Measurements from ENCODE around the gene MUC5B.

MUC5B gene

DNA sequence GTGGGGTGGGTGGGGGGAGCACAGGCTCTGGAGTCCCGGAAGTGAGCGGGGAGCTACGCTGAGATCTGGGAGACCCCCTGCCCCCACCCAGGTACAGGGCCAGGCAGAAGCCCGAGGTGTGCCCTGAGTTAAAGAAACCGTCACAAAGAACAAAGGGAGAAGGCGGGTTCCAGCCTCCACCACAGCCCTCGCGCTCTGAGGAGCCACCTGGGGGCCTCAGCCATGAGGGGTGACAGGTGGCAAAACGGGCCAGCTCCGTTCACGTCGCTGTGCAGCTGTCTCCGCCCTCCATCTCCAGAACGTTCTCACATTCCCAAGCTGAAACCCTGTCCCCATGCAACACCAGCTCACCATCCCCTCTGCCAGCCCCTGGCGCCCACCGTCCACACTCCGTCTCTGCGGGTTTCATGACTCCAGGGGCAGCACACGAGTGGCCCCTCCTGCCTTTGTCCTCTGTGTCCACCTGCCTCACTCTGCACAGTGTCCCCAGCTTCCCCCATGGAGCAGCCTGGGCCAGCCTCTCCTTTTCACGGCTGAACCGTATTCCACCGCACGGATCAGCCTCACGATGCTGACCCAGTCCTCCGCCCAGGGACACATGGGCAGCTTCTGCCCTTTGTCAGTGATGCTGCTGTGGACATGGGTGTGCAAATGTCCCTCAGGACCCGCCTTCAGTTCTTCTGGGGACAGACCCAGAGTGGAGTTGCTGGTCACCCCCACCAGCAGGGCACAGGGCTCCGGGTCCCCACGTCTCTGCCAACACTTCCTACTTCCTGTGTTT is 1.7 kb upstream of the MUC5B start:
- no peak for DNase-seq

DNA sequence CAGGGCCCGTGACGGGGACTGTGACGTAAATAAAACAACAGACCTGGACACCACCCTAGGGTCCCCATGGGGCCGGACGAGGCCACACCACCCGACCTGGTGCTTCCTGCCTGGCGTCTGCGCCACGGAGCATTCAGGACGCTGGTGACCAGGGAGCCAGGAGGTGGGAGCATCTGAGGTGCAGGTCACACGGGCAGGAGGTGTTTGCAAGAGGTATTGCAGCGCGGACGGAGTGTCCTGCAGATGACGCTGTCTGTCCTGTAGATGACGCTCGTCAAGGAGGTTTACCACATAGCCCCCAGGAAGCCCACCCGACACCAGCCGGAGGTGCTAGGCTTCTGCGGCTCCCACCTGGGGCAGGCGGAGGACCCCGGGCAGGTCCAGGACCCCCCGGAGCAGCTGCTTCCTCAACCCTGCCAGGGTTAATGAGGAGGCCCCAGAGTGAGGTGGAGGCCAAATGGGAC is 986 bp upstream of the MUC5B start:
- DNase-seq: no peak

DNA sequence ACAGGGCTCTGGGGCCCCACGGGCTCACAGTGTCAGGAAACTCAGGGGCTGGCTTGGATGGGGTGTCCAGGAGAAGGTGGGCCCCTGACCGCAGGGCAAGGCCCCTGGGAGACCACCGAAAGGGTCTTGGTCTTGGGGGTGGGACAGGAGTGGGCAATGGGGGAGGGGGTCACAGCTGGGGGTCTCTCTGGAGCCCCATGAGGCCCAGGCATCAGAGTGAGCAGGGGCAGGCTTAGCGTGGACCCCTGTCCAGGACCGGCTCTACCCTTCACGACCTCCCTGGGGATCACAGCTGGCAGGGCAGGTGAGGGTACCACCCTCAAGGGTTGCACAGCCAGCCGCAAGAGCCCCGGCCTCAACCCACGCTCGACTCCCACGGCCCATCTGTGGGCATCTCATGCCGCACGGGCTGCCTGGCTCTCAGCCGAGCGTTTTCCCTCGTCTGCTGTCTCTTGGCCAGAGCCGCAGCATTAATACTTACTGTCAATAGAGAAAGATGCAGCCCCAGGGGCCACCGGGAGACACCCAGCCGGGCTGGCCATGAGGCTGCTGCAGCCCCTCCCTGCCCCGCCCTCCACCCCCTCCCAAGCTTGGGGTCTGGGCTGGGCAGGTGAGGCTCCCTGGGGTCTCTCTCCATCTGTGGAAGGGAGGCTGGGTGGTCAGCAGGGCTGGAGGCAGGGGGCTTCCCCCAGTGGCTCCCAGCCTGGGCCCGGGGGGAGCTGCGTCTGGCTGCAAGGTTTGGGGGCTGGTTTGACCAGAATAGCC is 662 bp downstream of the MUC5B start:
- no peak for DNase-seq

DNA sequence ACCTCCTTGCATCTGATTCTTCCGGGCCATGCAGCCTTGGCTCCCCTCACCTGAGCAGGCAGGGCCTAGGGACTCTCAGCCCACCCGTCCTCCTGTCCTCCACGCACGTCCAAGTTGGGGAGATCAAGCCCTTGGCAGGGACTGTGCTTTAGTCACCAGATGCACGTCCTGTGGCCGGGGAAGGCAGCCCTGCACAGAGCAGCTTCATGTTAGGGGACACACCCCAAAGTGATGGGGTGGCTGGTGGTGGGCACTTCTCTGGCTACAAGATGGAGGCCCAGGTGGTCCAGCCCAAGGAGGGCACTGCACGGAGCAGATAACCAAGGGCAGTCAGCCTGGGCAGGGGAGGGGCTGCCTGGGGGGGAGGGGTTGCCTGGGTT is 1.2 kb downstream of the MUC5B start:
- DNase-seq: no peak

DNA sequence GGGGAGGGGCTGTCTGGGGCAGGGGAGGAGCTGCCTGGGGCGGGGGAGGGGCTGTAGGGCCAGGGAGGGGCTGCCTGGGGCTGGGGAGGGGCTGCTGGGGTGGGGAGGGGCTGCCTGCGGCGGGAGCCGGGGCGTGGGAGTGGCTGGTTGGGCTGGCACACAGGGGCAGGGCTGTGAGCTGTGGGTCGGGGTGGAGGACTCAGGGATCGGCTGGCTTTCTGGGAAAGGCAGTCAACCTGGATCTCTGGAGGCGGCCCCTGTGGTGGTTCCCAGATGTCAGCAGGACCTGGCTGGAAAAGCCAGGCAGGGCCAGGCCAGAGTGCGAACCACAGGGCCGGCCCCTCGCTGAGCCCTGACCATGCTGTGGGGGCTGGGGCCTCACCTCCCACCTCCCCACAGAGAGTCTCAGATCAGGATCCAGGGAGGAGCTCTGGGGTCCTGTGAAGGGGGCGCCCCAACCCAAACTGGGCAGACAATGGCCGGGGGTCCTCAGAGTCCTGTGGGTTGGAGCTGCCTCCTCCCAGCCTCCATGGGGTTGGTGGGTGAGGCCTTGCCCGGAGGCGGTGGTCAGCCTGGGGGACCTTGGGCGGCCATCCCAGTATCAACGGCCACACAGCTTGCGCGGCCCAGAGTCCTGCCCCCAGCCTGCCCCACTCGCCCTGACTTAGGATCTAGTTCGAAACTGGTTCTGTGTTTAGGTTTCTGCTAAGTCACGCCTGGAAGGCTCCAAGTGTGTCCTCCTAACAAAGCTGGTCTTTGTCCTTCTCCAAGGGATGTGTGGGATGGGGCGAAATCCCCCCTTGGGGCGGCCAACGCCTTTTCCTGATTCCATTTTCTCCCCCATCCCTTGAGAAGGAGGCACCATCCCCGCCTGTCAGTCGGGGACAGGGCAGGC is 1.9 kb downstream of the MUC5B start:
- no peak for DNase-seq

DNA sequence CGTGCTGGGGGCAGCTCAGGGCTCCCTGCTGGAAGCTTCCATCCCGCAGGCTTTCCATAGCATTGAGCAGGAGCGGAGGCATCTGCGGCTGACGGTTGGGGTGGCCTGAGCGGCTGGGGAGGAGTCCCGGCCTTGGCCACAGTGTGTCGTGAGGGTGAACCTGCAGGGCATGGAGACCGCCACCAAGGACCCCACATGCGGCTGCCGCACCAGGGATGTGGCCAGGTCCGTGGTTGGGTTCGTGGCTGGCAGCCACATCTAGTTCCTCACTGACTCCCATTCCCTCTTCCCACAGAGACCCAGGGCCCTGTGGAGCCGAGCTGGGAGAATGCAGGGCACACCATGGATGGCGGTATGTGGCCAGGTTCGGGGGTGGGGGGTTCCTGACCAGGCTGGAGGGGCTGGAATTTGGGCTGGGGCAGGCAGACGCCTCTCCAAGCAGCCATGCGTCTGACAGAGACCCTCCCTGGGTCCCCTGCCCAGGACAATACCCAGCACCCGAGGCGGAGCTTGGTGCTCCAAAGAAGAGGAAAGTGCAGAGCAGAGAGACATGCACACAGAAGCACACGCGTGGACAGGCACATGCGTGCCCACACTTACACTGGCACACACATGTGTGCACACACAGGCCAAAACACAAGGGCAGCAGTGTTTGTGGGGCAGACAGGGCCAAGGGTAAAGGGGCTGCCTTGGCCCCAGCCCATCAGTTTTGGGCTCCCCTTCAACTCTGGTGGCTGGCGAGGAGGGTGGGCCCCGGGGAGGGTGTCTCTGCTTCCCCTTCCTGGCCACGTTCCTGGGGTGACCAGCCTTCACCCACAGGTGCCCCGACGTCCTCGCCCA is 2.7 kb downstream of the MUC5B start:
- no peak for DNase-seq

DNA sequence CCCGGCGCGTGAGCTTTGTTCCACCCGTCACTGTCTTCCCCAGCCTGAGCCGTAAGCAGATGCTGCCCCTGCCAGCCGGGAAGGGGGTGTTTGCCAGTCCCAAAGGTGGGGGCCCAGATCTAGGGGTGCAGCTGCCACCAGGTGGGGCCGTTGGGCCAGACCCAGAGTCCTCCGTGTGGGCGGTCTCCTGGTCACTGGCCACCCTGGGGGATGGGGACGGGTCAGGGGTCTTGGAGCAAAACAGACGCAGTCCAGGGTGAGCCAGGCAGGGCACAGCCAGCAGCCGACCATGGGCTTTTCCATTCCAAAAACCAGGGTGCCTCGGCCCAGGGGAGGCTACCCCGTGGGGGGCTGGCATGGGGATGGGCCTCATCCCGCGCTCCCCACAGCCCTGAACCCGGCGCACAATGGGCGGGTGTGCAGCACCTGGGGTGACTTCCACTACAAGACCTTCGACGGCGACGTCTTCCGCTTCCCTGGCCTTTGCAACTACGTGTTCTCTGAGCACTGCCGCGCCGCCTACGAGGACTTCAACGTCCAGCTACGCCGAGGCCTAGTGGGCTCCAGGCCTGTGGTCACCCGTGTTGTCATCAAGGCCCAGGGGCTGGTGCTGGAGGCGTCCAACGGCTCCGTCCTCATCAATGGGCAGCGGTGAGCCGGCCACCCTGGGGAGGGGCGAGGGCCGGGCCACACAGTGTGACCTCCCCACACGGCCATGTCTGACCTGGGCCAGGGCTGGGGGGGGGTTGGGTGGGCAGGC is 3.5 kb downstream of the MUC5B start:
- DNase-seq: no peak

DNA sequence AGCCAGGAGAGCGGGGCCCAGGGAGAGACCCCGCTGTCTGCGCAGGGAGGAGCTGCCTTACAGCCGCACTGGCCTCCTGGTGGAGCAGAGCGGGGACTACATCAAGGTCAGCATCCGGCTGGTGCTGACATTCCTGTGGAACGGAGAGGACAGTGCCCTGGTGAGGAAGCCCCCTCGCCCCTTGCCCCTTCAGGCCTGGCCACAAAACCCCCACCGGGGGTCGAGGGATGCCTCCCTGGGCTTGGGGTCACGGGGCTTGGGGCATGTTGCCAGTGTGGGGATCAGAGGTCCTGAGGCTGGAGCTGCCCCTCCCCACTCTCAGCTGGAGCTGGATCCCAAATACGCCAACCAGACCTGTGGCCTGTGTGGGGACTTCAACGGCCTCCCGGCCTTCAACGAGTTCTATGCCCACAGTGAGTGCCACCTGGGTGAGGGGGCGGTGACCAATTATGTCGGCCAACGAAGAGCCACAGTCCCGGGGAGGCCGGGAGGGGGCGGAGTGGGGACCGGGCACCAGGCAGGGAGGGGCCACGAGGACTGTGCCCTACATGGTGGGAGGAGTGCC is 4.2 kb downstream of the MUC5B start:
- DNase-seq: no peak

DNA sequence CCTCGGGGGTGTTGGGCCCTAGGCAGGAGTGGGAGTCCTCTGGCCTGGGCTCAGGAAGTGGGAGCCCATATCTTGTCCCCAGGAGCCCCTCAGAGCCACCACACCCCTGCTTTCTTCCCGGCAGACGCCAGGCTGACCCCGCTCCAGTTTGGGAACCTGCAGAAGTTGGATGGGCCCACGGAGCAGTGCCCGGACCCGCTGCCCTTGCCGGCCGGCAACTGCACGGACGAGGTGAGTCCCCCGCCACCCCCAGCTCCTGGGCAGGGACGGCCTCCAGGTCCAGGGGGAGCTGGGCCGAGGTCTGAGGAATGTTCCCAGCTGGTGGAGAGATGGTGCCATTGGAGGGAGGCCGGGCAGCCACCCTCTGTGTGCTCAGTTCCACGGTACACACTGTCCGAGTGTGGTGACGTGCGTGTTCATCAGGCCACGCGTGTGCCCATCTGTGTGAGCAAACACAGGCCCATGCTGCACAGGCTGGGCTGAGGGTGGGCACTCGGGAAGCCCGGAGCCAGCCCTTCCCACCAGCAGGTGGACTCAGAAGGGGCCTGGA is 4.8 kb downstream of the MUC5B start:
- no peak for DNase-seq

DNA sequence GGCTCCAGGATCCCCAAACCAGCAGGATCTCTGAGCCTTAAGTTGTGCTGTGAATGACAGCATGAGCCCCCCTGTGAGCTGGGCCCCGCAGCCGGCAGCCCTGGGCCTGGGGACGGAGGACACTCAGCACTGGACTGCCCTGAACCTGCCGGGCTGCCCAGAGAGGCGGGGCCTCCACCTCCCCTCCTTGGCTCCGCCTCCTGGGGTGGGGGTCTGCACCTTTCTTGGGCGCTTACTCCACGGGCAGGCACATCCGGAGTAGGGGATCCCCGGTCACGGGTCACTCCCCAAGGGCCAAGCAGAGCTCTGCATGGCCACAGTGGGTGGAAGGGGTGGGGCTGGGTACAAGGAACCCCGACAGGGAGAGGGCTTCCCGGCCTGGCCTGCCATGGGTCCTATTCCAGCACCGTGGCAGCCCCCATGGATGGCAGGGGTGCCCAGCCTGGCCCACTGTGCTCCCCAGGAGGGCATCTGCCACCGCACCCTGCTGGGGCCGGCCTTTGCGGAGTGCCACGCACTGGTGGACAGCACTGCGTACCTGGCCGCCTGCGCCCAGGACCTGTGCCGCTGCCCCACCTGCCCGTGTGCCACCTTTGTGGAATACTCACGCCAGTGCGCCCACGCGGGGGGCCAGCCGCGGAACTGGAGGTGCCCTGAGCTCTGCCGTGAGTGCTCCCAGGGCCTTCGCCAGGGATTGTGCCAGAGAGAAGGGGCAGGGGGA is 5.4 kb downstream of the MUC5B start:
- DNase-seq: no peak

DNA sequence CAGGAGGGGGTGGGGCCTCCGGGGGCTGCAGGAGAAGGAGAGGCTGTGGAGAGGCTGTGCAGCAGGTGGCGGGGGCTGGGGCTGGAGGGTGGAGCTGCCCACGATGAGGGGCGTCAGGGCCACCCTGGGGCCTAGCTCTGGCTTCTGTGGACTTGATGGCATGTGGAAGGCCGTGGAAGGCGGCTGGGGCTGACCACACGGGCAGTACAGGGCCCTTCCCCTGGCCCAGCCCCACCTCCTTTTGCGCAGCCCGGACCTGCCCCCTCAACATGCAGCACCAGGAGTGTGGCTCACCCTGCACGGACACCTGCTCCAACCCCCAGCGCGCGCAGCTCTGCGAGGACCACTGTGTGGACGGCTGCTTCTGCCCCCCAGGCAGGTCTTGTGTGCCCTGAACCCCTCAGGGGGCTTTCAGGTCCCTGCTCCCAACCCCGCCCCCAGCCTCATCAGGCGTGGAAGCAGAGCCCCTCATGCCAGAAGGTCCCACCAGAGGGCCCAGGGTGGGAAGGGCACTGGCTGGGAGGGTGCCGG is 6.1 kb downstream of the MUC5B start:
- DNase-seq: no peak

DNA sequence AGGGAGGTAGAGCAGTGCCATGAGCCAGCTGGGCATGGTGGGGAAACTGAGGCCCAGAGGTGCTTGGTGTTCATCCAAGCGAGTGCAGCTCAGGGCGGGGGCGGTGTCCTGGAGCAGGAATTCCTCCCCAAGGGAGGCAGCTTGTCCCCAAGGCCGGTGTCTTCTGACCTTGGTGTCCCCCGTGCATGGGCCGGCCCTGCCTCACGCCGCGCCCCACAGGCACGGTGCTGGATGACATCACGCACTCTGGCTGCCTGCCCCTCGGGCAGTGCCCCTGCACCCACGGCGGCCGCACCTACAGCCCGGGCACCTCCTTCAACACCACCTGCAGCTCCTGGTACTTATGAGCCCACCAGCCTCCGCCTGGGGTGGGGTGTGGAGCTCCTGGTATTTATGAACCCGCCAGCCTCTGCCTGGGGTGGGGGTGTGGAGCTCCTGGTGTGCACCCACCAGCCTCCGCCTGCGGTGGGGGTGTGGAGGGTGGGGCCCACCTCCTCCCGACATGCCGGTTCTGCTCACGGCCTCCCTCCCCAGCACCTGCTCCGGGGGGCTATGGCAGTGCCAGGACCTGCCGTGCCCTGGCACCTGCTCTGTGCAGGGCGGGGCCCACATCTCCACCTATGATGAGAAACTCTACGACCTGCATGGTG is 6.7 kb downstream of the MUC5B start:
- no peak for DNase-seq

DNA sequence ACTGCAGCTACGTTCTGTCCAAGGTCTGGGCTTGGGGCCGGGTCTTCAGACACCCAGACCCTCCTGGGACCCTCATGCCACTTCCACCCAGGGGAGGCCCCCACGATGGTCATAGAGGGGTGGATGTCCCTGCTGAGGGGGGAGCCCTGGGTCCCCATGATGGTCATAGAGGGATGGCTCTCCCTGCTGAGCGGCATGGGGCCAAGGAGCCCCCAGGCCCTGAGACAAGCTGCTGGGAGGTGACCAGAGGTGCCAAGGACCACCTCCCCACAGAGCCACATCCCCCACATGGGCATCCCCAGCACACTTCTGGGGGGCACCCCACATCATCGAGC is 7.2 kb downstream of the MUC5B start:
- DNase-seq: no peak

DNA sequence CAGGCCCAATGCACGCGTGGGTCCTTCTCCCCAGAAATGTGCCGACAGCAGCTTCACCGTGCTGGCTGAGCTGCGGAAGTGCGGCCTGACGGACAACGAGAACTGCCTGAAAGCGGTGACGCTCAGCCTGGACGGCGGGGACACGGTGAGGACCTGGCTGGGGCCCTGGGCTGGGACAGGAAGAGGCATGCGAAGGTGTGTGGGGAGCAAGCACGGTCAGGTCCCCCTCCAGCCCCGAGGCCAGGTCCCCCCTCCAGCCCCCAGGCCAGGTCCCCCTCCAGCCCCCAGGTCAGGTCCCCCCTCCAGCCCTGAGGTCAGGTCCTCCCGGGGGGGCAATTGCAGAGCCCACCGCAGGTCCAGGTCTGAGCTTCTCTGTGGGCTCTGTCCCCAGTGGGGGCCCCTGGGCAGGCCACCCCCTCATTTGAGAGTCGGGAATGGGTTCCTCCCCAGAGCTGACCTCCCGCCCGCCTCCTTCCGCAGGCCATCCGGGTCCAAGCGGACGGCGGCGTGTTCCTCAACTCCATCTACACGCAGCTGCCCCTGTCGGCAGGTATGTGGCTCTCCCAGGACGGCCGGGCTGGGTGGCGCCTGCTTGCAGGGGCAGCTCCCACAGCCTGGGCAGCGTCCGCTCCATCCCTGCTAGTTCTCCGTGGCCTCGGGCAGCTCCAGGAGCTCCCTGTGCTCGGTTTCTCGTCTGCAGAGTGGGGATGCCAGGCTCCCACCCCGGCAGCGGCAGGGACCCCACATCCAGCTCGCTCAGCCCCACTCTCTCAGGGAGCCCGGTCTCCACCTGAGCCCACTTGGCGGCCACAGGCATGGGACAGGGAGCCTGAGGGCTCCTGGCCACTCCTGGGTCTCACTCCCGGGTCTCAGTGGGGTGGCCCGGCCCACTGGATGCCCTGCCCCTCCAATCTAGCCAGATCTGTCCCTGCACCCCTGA is 7.9 kb downstream of the MUC5B start:
- DNase-seq: no peak

DNA sequence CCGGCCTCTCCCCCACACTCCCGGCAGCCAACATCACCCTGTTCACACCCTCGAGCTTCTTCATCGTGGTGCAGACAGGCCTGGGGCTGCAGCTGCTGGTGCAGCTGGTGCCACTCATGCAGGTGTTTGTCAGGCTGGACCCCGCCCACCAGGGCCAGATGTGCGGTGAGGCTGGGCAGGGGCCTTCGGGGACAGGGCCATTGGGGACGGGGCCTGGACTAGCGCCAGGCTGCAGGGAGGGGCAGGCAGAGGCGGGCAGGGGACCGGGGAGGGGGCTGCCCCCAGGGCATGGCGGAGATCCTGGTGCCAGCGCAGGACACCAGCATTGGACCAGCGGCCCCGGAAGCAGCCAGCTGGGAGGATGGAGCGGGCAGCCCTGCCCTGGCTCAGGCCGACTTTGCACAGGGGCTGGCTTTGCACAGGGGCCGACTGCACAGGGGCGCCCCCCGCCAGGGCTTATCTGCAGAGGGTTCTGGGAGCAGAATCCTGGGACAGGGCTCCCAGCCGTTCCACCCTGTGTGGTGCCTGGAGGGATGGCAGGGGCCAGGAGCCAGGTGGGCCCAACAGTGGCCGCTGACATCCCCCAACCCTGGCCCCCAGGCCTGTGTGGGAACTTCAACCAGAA is 8.6 kb downstream of the MUC5B start:
- DNase-seq: no peak

DNA sequence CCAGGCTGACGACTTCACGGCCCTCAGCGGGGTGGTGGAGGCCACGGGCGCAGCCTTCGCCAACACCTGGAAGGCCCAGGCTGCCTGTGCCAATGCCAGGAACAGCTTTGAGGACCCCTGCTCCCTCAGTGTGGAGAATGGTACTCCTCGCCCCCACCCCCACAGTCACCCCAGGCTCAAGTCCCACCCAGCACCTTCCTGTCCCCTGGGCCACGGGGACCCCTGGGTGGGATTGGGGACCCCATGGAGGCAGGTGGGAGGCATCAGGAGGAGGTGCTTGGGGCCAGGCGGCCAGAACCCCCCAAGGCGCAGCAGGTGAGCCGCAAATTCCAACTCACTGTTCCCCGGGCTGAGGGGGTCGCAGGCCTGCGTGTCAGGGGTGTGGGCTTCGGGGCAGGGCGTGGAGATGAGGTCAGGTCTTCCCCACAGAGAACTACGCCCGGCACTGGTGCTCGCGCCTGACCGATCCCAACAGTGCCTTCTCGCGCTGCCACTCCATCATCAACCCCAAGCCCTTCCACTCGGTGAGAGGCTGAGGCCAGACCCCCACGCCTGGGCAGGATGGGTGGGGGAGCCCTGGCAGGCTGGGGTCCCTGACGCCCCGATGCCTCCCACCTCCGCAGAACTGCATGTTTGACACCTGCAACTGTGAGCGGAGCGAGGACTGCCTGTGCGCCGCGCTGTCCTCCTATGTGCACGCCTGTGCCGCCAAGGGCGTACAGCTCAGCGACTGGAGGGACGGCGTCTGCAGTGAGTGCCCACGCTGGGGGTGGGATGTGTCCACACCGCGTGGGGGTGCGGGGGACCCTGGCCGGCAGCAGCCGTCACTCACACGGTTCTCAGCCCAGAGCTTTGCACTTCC is 9.4 kb downstream of the MUC5B start:
- no peak for DNase-seq

DNA sequence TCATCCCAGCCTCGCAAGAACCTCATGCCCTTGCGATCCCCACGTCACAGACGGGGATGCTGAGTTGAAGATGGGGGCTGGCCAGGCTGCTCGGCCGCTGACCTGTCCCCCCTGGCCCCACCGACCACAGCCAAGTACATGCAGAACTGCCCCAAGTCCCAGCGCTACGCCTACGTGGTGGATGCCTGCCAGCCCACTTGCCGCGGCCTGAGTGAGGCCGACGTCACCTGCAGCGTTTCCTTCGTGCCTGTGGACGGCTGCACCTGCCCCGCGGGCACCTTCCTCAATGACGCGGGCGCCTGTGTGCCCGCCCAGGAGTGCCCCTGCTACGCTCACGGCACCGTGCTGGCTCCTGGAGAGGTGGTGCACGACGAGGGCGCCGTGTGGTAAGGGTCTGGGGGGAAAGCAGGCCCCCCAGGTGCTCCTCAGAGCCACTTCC is 10.0 kb downstream of the MUC5B start:
- DNase-seq: no peak
